K562 (cell line): Measurements from ENCODE around the gene ISYNA1. TPM values are rescaled to one million over a fixed set of nuclear protein-coding genes. Genes with fewer than 3 reads are reported as not detected.
A peak's percentile ranks its signal among the peaks of the same experiment; 100 is the strongest.

ENCODE experiments used
- BRCA1 ChIP-seq, 2 experiments: fragments of 450-650 bp in 1 of 2; sonication (generic) in 1 of 2; formaldehyde crosslinking in 1 of 2; IDR thresholded peaks; 2 replicates each; pipeline versions ENCODE4 v1.5.0 to v1.6.1; 2017 to 2020; ENCODE audit warnings: mild to moderate bottlenecking in 1 of 2, missing genetic modification reagents in 1 of 2
- BRF1 ChIP-seq: IDR thresholded peaks from 3 replicates; pipeline ENCODE4 v1.6.1; 2011; ENCODE audit warnings: borderline replicate concordance, mild to moderate bottlenecking; ENCODE audit not compliant: insufficient read length; ENCODE audit errors: extremely low read depth
- FOXJ2 ChIP-seq: fragments of 200-800 bp; sonication (Bioruptor generic); IDR thresholded peaks from 2 replicates; pipeline ENCODE4 v1.6.1; 2016; ENCODE audit warnings: missing genetic modification characterization, missing compliant biosample characterization
- JUND ChIP-seq, 2 experiments: IDR thresholded peaks; 2 replicates in 1 of 2; 3 replicates in 1 of 2; pipeline ENCODE4 v1.6.1; 2011; ENCODE audit warnings: borderline replicate concordance in 2 of 2, low read depth in 2 of 2, low read length in 2 of 2, improper control_type of control experiment in 1 of 2, missing biosample characterization in 1 of 2, missing genetic modification characterization in 1 of 2, missing genetic modification reagents in 1 of 2
- KLF10 ChIP-seq: fragments of 250-450 bp; sonication (Bioruptor Pico); IDR thresholded peaks from 2 replicates; pipeline ENCODE4 v1.6.1; 2021; ENCODE audit warnings: matching md5 sums
- MAFG ChIP-seq: fragments of 450-650 bp; conservative IDR thresholded peaks from 2 replicates; pipeline ENCODE4 v1.6.1; 2016; ENCODE audit warnings: missing genetic modification characterization, missing compliant biosample characterization
- NFYB ChIP-seq: IDR thresholded peaks from 2 replicates; pipeline ENCODE4 v1.6.1; 2011; ENCODE audit warnings: mild to moderate bottlenecking, moderate library complexity; ENCODE audit not compliant: insufficient read length; ENCODE audit errors: extremely low read depth
- PHTF2 ChIP-seq: fragments of 250-450 bp; sonication (Bioruptor Pico); IDR thresholded peaks from 2 replicates; pipeline ENCODE4 v1.5.0; 2021; ENCODE audit warnings: mild to moderate bottlenecking
- TARDBP ChIP-seq: fragments of 450-650 bp; IDR thresholded peaks from 2 replicates; pipeline ENCODE4 v1.6.1; 2016
- ZNF143 ChIP-seq: sonication (generic); formaldehyde crosslinking; IDR thresholded peaks from 2 replicates; pipeline ENCODE4 v1.9.0; 2022; ENCODE audit warnings: mild to moderate bottlenecking, missing genetic modification reagents
- ZNF717 ChIP-seq: fragments of 250-450 bp; sonication (Bioruptor Pico); IDR thresholded peaks from 2 replicates; pipeline ENCODE4 v1.5.0; 2021
- polyA plus RNA-seq, 8 experiments: library from polyadenylated mRNA; depleted of rRNA in 4 of 8; stranded (reverse) in 5 of 8; unstranded in 3 of 8; fragments of >200 nt; fragmentation: Nextera tagmentation in 2 of 8; fragmentation: Illumina TruSeq in 1 of 8; extraction: Ambion mirVana in 2 of 8; extraction: Trizol in 1 of 8; gene quantifications; 2 replicates each; pipeline versions ENCODE4 v1.2.1 to v1.2.3, GENCODE V29; 2011 to 2014; ENCODE audit warnings: inconsistent platforms in 1 of 8, missing spikeins in 1 of 8
- total RNA-seq, 7 experiments: library from RNA; depleted of rRNA in 6 of 7; stranded (reverse); fragments of >200 nt in 6 of 7; fragmentation: Illumina TruSeq in 2 of 7; extraction: Trizol in 2 of 7; gene quantifications; 2 replicates each; pipeline versions ENCODE4 v1.2.1 to v1.2.3, GENCODE V29; 2011 to 2021; ENCODE audit warnings: low replicate concordance in 1 of 7
- TF ChIP-seq, protein P1 (sequence below): fragments of 250-450 bp; sonication (Bioruptor Pico); IDR thresholded peaks from 2 replicates; pipeline ENCODE4 v1.5.1; 2021; ENCODE audit warnings: mild to moderate bottlenecking
- TF ChIP-seq, protein P2 (sequence below): fragments of 250-450 bp; sonication (Bioruptor Pico); IDR thresholded peaks from 2 replicates; pipeline ENCODE4 v1.5.0; 2020; ENCODE audit warnings: mild to moderate bottlenecking
- TF ChIP-seq, protein P3 (sequence below): sonication (generic); formaldehyde crosslinking; IDR thresholded peaks from 2 replicates; pipeline ENCODE4 v1.9.0; 2022; ENCODE audit warnings: mild to moderate bottlenecking, missing genetic modification reagents
- TF ChIP-seq, protein P4 (sequence below), 2 experiments: fragments of 450-650 bp in 1 of 2; sonication (generic) in 1 of 2; formaldehyde crosslinking; conservative IDR thresholded peaks; 2 replicates each; pipeline versions ENCODE4 v1.4.0 to v1.8.1; 2020 to 2022; ENCODE audit warnings: mild to moderate bottlenecking in 1 of 2, missing genetic modification reagents in 1 of 2
- TF ChIP-seq, protein P5 (sequence below): fragments of 250-450 bp; sonication (Bioruptor Pico); IDR thresholded peaks from 2 replicates; pipeline ENCODE4 v1.4.0; 2020

Gene ISYNA1
- total and polyA plus RNA-seq, 9 of the 15 experiments (the other 6 are each of a cell fraction or from before 2014, with no cell fraction given), result 21.8 to 460 (median 93.2) TPM

DNA sequence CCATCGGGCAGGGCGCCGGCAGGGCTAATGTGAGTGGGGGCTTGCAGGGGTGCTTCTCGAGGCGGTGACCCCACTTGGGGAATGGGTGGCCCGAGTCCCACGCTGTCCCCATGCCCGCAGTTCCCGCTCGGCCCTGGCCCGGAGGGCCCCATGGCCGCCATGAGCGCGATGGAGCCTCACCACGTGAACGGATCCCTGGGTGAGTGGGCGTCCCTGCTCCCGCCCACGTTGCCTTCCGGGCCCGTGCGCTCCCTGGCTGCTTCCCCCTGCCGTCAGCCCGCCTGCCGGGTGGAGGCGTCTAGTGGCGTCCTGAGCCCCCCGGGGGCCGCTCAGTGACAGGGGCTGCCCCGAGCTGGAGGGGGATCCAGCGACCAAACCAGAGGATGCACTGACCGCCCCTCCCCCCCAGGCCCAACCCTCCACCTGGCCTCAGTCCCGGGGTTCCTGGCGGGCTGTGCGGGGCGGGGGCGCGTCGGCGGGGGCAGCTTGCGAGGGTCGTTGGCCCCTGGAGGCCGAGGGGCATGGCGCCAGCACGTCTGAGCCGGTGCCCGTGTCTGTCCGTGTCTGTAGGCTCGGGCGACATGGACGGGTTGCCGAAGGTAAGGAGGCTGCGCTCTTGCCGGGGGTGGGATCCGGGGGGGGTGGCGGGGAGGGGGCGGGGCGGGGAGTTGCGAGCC lies 4.8 kb downstream of the ISYNA1 start (continued):
- TF ChIP-seq TARDBP (no peak), JUND (IDR thresholded peaks at IDR 0.05; ENCODE audit: borderline replicate concordance, low read depth, low read length) (no peak), JUND (tag; IDR thresholded peaks at IDR 0.05; ENCODE audit: borderline replicate concordance, low read depth, low read length) (no peak), ZNF143 (CRISPR knock-in tag) (no peak), BRF1 (no peak), BRCA1 (IDR thresholded peaks at IDR 0.05) (no peak), BRCA1 (CRISPR knock-in tag; IDR thresholded peaks at IDR 0.05) (no peak), NFYB (no peak), MAFG (no peak), ZNF717 (no peak), KLF10 (CRISPR knock-in tag) (no peak), FOXJ2 (tag) (no peak), PHTF2 (CRISPR knock-in tag) (no peak)
- TF ChIP-seq, protein P1, sequence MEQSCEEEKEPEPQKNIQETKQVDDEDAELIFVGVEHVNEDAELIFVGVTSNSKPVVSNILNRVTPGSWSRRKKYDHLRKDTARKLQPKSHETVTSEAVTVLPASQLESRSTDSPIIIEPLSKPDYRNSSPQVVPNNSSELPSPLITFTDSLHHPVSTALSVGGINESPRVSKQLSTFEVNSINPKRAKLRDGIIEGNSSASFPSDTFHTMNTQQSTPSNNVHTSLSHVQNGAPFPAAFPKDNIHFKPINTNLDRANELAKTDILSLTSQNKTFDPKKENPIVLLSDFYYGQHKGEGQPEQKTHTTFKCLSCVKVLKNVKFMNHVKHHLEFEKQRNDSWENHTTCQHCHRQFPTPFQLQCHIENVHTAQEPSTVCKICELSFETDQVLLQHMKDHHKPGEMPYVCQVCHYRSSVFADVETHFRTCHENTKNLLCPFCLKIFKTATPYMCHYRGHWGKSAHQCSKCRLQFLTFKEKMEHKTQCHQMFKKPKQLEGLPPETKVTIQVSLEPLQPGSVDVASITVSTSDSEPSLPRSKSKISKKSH (CRISPR knock-in tag), result no peak
- TF ChIP-seq, protein P2, sequence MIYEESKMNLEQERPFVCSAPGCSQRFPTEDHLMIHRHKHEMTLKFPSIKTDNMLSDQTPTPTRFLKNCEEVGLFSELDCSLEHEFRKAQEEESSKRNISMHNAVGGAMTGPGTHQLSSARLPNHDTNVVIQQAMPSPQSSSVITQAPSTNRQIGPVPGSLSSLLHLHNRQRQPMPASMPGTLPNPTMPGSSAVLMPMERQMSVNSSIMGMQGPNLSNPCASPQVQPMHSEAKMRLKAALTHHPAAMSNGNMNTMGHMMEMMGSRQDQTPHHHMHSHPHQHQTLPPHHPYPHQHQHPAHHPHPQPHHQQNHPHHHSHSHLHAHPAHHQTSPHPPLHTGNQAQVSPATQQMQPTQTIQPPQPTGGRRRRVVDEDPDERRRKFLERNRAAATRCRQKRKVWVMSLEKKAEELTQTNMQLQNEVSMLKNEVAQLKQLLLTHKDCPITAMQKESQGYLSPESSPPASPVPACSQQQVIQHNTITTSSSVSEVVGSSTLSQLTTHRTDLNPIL (CRISPR knock-in tag), result no peak
- TF ChIP-seq, protein P3, sequence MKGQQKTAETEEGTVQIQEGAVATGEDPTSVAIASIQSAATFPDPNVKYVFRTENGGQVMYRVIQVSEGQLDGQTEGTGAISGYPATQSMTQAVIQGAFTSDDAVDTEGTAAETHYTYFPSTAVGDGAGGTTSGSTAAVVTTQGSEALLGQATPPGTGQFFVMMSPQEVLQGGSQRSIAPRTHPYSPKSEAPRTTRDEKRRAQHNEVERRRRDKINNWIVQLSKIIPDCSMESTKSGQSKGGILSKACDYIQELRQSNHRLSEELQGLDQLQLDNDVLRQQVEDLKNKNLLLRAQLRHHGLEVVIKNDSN, result peak; percentile 82
- TF ChIP-seq, protein P4, sequence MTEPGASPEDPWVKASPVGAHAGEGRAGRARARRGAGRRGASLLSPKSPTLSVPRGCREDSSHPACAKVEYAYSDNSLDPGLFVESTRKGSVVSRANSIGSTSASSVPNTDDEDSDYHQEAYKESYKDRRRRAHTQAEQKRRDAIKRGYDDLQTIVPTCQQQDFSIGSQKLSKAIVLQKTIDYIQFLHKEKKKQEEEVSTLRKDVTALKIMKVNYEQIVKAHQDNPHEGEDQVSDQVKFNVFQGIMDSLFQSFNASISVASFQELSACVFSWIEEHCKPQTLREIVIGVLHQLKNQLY (CRISPR knock-in tag; conservative IDR thresholded peaks at IDR 0.05), result no peak
- TF ChIP-seq, protein P5, sequence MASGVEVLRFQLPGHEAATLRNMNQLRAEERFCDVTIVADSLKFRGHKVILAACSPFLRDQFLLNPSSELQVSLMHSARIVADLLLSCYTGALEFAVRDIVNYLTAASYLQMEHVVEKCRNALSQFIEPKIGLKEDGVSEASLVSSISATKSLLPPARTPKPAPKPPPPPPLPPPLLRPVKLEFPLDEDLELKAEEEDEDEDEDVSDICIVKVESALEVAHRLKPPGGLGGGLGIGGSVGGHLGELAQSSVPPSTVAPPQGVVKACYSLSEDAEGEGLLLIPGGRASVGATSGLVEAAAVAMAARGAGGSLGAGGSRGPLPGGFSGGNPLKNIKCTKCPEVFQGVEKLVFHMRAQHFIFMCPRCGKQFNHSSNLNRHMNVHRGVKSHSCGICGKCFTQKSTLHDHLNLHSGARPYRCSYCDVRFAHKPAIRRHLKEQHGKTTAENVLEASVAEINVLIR (CRISPR knock-in tag), result no peak
